HFF-Myc (cell line): Measurements from ENCODE around the gene ALG12.

Experiments
- DNase-seq: peaks from one replicate; pipeline ENCODE4 v3.0.0-alpha.2; 2011; ENCODE audit warnings: low read depth; ENCODE audit errors: extremely low read depth
- H3K4me3 ChIP-seq: replicated peaks from 2 replicates; pipeline ENCODE4 v1.5.1; 2011; ENCODE audit warnings: low read depth, mild to moderate bottlenecking, control low read depth, low read length
- CTCF ChIP-seq: IDR thresholded peaks from 2 replicates; pipeline ENCODE4 v1.5.1; 2012; ENCODE audit warnings: mild to moderate bottlenecking, low read depth, low read length, control low read depth; ENCODE audit errors: missing control alignments

Gene ALG12

GRCh38 chr22:49956914-49957825, 38.9 kb upstream of the ALG12 start:
- no peak for TF ChIP-seq CTCF
- DNase-seq: no peak
- H3K4me3 ChIP-seq: no peak overlapping the region

GRCh38 chr22:49956418-49956770, 38.2 kb upstream of the ALG12 start:
- no peak for DNase-seq
- no peak for TF ChIP-seq CTCF
- H3K4me3 ChIP-seq: no peak overlapping the region

GRCh38 chr22:49955581-49956417, 37.6 kb upstream of the ALG12 start:
- TF ChIP-seq CTCF: no peak
- no peak overlapping the region for H3K4me3 ChIP-seq
- DNase-seq: no peak

GRCh38 chr22:49954991-49955580, 36.8 kb upstream of the ALG12 start:
- DNase-seq: no peak
- no peak for TF ChIP-seq CTCF
- H3K4me3 ChIP-seq: no peak overlapping the region

GRCh38 chr22:49954354-49954753, 36.1 kb upstream of the ALG12 start:
- no peak overlapping the region for H3K4me3 ChIP-seq
- TF ChIP-seq CTCF: no peak
- no peak for DNase-seq

GRCh38 chr22:49953680-49954344, 35.6 kb upstream of the ALG12 start:
- no peak overlapping the region for H3K4me3 ChIP-seq
- no peak for DNase-seq
- no peak for TF ChIP-seq CTCF
